ENCODE measurements around the gene ASIC2.

ASIC2 gene

DNA sequence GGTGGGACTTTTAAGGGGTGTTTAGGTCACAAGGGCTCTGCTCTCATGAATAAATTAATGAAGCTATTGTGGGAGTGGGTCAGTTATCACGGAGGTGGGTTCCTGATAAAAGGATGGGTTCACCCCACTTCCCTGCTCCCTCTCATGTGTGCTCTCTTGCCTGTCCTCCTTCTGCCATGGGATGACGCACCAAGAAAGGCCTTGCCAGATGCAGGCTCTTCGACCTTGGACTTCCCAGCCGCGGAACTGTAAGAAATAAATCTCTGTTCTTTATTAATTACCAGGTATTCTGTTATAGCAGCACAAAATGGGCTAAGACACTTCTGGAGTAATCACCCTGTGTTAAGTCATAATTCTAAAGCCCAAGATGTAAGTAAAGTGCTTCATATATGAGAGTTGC, 141.5 kb downstream of the ASIC2 start:
- DNase-seq = no peak

DNA sequence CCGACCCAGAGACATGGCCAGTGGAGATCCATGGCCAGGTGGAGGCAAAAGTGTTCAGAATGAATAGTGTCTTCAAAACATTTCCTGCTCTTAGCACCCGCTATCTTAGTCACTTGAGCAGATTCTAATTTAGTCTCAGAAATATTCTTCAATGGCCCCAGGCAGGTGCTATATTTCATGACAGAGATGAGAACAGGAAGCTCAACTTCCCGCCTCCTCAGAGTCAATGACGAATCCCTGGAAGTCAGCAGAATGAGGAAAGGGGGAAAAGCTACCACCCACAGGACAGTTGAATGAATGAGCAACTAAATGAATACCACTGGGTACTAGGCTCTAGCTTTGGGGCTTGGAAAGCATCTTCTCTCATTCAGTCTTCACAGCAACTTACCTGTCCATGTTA, 147.2 kb downstream of the ASIC2 start:
- DNase-seq = no peak

- DNase-seq = no peak
Observed at GRCh38 chr17:33144837-33145236, 148.3 kb downstream of the ASIC2 start.

GRCh38 chr17:33142705-33143299, 150.3 kb downstream of the ASIC2 start:
- DNase-seq = no peak

GRCh38 chr17:33140413-33141099, 152.5 kb downstream of the ASIC2 start:
- no peak for DNase-seq

DNA sequence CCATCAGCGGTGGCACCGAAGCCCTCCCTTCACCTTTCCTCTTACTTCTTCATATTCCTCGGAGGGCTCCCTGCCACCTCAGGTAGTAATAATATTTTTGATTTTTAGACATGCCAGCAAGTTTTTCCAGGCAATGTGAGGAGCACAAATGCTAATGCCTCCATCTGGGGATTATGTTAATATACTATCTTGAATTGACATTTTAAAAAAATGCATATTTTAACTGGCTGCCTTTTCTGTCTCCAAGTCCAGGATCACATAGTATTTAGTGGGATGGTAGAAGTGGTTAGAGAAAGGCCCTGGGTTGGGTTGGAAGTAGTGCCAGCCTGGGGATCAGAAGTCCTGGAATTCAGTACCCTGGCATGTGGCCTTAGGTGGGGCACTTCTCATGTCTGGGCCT, 154.5 kb downstream of the ASIC2 start:
- DNase-seq = no peak

- no peak for DNase-seq
Observed at GRCh38 chr17:33137426-33137825, 155.7 kb downstream of the ASIC2 start.

DNA sequence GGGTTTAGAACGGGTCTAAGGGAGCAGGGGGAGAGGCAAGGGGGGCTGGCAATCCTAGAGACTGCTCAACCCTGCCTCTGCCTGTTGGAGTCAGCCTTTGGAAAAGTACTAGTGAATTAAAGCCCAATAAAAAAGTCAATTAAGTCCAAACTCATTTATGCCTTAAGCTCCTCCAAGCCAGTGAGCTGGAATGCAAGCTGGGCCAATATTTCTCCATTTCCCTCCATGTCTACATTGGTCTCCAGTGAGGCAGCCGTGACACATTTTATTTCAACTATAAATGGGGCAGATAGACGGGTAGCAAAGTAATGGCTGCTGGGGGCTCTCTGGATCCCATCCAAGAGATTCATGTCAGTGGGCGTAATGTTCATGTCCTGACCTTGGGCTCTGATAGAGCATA, 157.4 kb downstream of the ASIC2 start:
- DNase-seq = no peak

- no peak for DNase-seq
Observed at GRCh38 chr17:33131620-33132019, 161.5 kb downstream of the ASIC2 start.

DNA sequence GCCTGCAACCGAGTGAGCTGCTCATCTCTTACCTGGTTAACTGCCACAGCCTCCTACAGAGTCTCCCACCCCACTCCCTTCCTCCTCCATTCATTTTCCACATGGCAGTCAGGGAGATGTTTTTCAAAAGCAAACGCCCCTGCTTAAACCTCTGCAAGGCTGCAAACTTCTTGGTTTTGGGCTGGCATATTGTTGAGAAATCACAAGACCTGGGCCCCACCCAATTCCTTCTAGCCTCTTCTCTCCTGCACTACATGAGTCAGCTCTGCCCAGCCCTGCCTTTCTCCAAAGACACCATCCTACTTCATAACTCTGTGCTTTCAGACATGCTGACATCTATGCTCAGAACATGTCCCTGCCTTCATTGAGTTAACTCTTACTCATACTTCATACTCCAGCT, 165.4 kb downstream of the ASIC2 start:
- DNase-seq = no peak

DNA sequence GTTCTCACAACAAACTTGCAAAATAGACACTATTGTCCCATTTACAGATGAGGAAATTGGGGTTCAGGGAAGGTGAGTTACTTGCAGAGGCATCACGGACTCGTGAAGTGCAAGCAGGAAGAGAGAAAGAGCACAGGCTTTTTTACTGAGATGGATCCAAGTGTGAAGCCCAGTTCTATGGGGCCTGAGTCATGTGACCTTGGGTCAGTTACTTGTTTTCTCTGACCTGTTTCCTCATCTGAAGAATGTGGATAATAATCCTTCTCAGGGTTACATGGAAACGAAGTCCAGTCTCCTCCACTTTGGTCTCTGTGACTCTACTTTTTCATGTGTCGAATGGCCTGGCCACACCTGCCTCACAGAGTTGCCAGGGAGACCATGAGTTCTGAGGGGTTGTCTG, 167.0 kb downstream of the ASIC2 start:
- DNase-seq = no peak

GRCh38 chr17:33125552-33125950, 167.5 kb downstream of the ASIC2 start:
- DNase-seq = no peak

DNA sequence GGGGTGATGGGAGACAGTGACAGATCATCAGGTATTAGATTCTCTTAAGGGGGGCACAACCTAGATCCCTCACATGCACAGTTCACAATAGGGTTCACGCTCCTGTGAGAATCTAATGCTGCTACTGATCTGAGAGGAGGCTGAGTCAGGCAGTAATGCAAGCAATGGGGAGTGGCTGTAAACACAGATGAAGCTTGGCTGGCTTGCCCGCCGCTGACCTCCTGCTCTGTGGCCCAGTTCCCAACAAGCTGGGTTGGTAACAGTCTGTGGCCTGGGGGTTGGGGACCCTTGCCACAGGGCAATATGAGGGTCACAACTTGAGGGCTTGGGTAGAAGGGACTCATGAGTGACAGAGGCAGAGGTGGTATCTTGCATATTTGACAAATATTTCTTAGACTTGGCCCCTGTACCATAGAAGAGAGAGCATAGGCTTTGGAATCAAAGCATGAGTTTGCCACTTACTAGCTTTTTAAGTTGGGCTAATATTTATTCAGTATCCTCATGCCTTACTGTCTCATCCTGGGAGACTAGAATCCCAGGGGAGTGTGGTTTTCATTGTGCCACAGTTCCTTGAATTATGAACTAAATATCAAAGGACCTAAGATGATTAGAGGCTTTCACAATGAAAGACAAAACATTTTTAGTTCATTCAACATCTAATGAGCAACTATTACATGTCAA, 168.1 kb downstream of the ASIC2 start:
- DNase-seq = no peak

GRCh38 chr17:33124185-33124584, 168.9 kb downstream of the ASIC2 start:
- no peak for DNase-seq

- no peak for DNase-seq
Observed at GRCh38 chr17:33121756-33122155, 171.3 kb downstream of the ASIC2 start.

DNA sequence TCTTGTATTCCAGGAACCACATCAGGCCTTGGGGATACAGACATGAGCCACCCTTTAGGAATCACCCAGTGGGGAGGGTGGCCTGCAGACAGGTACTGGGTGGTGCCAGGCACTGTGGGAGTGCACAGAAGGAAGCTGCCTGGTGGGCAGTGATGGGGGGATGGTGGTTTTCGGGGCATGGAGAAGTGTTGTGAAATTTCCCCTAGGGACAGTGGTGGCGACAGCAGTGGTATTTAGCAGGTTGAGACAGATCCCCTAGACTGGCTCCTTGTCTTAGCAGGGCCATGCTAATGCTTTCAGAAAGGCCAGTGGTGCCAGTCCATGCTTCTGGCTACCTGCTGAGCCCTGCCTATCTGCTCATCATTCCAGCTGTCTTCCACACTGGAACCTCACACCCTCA, 171.8 kb downstream of the ASIC2 start:
- DNase-seq = no peak

- DNase-seq = no peak
Observed at GRCh38 chr17:33120103-33120502, 173.0 kb downstream of the ASIC2 start.

- DNase-seq = no peak
Observed at GRCh38 chr17:33118391-33119075, 174.6 kb downstream of the ASIC2 start.

DNA sequence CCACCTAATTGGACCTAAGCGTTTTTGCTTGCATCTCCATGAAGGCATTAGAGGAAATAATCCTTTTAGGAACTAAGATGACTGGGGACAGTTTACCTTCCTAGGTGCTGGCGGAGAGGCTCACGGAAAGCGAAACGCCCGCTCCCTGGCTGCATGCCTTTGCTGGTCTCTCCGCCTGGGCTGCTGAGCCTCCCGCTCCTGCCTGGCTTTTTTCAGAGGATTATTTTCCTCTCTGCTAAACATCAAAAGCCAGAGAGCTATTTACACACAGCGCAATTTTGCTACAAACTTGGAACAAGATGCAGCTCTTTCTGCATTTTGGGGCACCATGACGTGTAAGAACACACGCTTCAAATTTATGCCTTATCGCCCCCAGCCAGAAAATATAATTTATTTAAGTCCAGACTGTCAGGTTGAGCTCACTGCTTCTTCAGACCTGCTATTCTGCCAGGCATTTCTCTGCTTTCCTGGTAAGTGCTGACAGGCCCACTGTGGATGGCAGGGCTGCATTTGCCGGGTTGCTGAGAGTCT, 177.0 kb downstream of the ASIC2 start:
- no peak for DNase-seq

DNA sequence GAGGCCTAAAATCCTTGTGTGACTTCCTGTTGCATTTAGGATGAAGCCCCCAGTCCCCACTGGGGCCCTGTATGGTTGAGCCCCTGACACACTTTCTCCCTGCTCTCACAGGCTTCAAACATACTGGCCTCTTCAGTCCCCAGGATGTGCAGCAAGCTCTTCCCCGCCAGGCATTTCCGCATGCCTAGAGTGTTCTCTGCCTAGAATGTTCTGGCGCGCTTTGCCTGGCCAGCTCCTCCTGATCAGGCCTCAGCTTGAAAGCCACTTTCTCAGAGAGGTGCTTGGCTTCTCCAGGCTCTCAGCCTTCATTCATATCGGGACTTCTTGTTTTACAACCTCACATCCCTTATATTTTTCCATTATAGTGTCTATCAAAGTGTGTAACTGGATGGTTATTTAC, 177.7 kb downstream of the ASIC2 start:
- no peak for DNase-seq

- no peak for DNase-seq
Observed at GRCh38 chr17:33113991-33114370, 179.1 kb downstream of the ASIC2 start.

DNA sequence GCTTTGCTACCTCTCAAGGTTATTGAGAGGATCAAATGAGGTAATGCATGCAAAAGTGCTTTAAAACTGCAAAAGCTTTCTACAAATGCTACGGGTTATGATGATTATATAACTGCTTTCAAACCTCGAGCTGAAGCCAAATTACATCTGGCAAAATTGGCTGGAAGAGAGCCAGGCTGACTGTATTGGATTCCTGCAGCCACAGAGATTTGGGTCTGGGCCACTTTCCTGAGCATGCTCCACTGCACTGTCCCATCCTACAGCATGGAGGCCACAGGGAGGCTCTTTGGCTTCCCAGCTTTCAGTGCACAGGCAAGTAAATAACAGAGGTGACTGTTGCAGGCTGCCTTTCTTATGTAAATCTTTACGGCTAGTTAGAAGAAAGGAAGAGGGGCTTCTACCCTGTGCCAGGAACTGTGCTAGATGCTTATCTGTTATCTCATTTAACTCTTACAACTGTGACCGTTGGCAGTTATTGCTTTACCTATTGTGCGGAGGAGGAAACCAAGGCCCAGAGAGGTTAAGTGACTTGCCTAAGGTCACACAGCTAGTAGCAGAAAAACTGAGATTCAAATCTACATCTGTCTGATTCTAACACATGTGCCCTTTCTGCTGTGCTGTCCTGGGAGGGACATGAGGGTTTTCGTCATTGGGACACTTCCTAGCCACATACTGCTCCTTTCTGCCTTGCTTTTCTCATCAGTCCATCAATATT, 179.7 kb downstream of the ASIC2 start:
- no peak for DNase-seq

GRCh38 chr17:33112763-33113162, 180.3 kb downstream of the ASIC2 start:
- DNase-seq = no peak

All from CD4-positive, alpha-beta T cell treated with Interleukin-12 subunit alpha and Interleukin-12 subunit beta, for 1 hour (primary cell).